NCI-H2029 treated with DMSO at 0.1 percent for 48 hours (cell line): ENCODE results near the gene PARP1.
"Not testable (repeated sequence)": the region's sequence is repeated elsewhere in the genome, so short reads cannot be mapped to it uniquely, and the experiment has no call there.

Experiments used
- DNase-seq: peaks from one replicate; lab custom pipeline; 2025; lab: John Stamatoyannopoulos, UW

Gene PARP1

GRCh38 chr1:226407497-226408284 is at the start of gene PARP1:
TSS of gene PARP1 (minus strand) at chr1:226408093. CDS start at chr1:226407929, 164 bp downstream.
- peak; percentile 56 for DNase-seq

GRCh38 chr1:226457307-226457712 is 49.4 kb upstream of the PARP1 start:
- DNase-seq: no peak

GRCh38 chr1:226455843-226456242 is 48.0 kb upstream of the PARP1 start:
- no peak for DNase-seq

GRCh38 chr1:226454349-226454748 is 46.5 kb upstream of the PARP1 start:
- DNase-seq: no peak

GRCh38 chr1:226453015-226453704 is 45.3 kb upstream of the PARP1 start:
- DNase-seq: no peak

GRCh38 chr1:226450688-226451087 is 42.8 kb upstream of the PARP1 start:
- DNase-seq: no peak

- no peak for DNase-seq
Measured at GRCh38 chr1:226449823-226450222, 41.9 kb upstream of the PARP1 start.

GRCh38 chr1:226447932-226448665 is 40.2 kb upstream of the PARP1 start:
- no peak for DNase-seq

- no peak for DNase-seq
Measured at GRCh38 chr1:226446094-226446493, 38.2 kb upstream of the PARP1 start.

GRCh38 chr1:226444901-226445300 is 37.0 kb upstream of the PARP1 start:
- DNase-seq: no peak

- no peak for DNase-seq
Measured at GRCh38 chr1:226443439-226443838, 35.5 kb upstream of the PARP1 start.

- no peak for DNase-seq
Measured at GRCh38 chr1:226443033-226443432, 35.1 kb upstream of the PARP1 start.

- no peak for DNase-seq
Measured at GRCh38 chr1:226441629-226442028, 33.7 kb upstream of the PARP1 start.

GRCh38 chr1:226440512-226440911 is 32.6 kb upstream of the PARP1 start:
- DNase-seq: no peak

- no peak for DNase-seq
Measured at GRCh38 chr1:226438007-226438406, 30.1 kb upstream of the PARP1 start.

- no peak for DNase-seq
Measured at GRCh38 chr1:226436855-226437491, 29.1 kb upstream of the PARP1 start.

GRCh38 chr1:226436472-226436854 is 28.6 kb upstream of the PARP1 start:
- DNase-seq: no peak

- no peak for DNase-seq
Measured at GRCh38 chr1:226433341-226433720, 25.4 kb upstream of the PARP1 start.

- no peak for DNase-seq
Measured at GRCh38 chr1:226432586-226433340, 24.9 kb upstream of the PARP1 start.

- DNase-seq: not testable (repeated sequence)
Measured at GRCh38 chr1:226431898-226432297, 24.0 kb upstream of the PARP1 start.

GRCh38 chr1:226429858-226430715 is 22.2 kb upstream of the PARP1 start:
- no peak for DNase-seq
